ENCODE data around the gene SETD5. TPM values are rescaled to one million over a fixed set of nuclear protein-coding genes. Genes with fewer than 3 reads are reported as not detected.

Gene SETD5
- total RNA-seq, 2 donors from 2014 or later: 102 to 131 TPM

GRCh38 chr3:9386501-9387321 lies 10.7 kb upstream of the SETD5 start:
- peaks cover 51% of the 10 kb centered on the region for H3K36me3 ChIP-seq
- no peak overlapping the region for H3K4me3 ChIP-seq
- H3K9me3 ChIP-seq: no peaks in the 10 kb centered on the region
- H3K27ac ChIP-seq: no peak overlapping the region
- TF ChIP-seq, protein P1, sequence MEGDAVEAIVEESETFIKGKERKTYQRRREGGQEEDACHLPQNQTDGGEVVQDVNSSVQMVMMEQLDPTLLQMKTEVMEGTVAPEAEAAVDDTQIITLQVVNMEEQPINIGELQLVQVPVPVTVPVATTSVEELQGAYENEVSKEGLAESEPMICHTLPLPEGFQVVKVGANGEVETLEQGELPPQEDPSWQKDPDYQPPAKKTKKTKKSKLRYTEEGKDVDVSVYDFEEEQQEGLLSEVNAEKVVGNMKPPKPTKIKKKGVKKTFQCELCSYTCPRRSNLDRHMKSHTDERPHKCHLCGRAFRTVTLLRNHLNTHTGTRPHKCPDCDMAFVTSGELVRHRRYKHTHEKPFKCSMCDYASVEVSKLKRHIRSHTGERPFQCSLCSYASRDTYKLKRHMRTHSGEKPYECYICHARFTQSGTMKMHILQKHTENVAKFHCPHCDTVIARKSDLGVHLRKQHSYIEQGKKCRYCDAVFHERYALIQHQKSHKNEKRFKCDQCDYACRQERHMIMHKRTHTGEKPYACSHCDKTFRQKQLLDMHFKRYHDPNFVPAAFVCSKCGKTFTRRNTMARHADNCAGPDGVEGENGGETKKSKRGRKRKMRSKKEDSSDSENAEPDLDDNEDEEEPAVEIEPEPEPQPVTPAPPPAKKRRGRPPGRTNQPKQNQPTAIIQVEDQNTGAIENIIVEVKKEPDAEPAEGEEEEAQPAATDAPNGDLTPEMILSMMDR (IDR thresholded peaks at IDR 0.05): no peak
- no peaks in the 10 kb centered on the region for H3K27me3 ChIP-seq (replicated peaks; ENCODE audit: insufficient read depth)
- H3K4me1 ChIP-seq (ENCODE audit: control insufficient read depth in 1 of 2, low read depth in 2 of 2): no peaks in the 10 kb centered on the region
- ATAC-seq (ENCODE audit: insufficient number of reproducible peaks, low FRiP score, low read depth): no peak
- no peak for DNase-seq (ENCODE audit: low spot score)

DNA sequence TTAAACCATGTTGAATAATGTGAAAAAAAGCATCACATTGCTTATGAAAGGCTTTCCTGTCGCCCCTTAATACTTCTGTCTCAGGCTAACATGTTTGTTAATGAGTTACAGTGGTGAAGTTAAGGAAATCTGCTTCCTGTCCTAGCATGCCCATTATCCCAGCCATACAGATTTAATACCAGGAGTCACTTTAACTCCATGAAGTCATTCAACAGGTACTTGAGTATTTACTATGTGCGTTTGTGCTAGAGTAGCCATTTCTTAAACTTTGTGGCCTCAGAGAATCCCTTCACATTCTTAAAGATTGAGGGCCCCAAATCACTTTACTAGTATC lies 10.1 kb upstream of the SETD5 start:
- Histone ChIP-seq H3K9me3 (no peaks in the 10 kb centered on the region), H3K36me3 (peaks cover 51% of the 10 kb centered on the region), H3K4me3 (no peak overlapping the region), H3K27ac (no peak overlapping the region), H3K4me1 (ENCODE audit: control insufficient read depth in 1 of 2, low read depth in 2 of 2) (no peaks in the 10 kb centered on the region), H3K27me3 (replicated peaks; ENCODE audit: insufficient read depth) (no peaks in the 10 kb centered on the region)
- DNase-seq (ENCODE audit: low spot score) (no peak), ATAC-seq (ENCODE audit: insufficient number of reproducible peaks, low FRiP score, low read depth) (no peak)
- TF ChIP-seq, protein P1 (IDR thresholded peaks at IDR 0.05): no peak

DNA sequence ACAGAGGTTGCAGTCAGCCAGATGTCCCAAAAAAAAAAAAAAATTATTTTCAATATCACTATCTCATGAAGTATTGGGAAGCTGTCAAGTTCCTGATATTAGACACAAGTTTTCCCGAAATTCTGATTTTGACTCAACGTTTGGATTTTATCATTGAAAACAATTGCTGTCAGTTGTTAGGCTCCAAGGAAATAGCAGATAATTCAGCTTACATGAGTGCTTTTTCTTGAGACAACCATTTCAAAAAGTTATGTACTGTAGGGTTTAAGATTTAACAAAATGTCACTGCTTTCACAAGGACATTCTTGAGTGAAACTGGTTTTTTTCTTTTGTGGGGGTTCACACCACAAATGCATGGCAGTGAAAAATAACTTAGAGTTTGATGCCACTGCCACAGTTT lies 9.3 kb upstream of the SETD5 start:
- no peak for ATAC-seq (ENCODE audit: insufficient number of reproducible peaks, low FRiP score, low read depth)
- Histone ChIP-seq H3K27me3 (replicated peaks; ENCODE audit: insufficient read depth) (no peaks in the 10 kb centered on the region), H3K4me3 (no peak overlapping the region), H3K9me3 (no peaks in the 10 kb centered on the region), H3K36me3 (peaks cover 51% of the 10 kb centered on the region), H3K27ac (no peak overlapping the region), H3K4me1 (ENCODE audit: control insufficient read depth in 1 of 2, low read depth in 2 of 2) (peaks cover 2 to 7% of the 10 kb centered on the region in 2 donors)
- TF ChIP-seq, protein P1 (IDR thresholded peaks at IDR 0.05): no peak
- no peak for DNase-seq (ENCODE audit: low spot score)

DNA sequence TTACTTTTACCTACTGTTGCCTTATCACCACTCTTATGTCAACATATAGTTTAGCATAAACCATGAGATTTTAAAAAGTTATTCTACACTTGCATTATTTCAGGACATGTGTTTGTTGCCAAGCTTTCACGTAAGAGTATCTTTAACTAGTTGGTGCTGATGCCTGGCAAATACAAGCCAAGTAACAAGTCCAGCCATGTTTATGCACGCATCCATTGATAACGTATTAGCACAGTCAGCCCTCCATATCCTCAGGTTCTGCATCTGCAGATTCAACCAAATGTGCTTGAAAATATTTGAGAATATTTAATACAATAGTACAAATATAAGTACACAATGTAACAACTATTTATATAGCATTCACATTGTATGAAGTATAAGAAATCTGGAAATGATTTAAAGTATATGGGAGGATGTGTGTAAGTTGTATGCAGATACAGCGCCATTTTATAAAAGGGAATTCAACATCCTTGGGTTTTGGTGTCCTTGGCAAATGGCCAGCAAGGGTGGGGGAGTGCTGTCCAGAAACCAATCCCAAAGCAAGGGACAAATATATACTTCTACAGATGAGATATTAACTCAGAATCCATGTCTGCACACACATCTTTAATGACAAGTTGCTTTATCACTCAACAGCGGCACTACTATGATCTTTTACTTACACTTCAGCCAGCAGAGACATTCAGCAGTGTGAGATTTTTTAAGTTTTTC lies 8.7 kb upstream of the SETD5 start:
- Histone ChIP-seq H3K4me1 (ENCODE audit: control insufficient read depth in 1 of 2, low read depth in 2 of 2) (peaks cover 7% of the 10 kb centered on the region in 2 donors), H3K36me3 (peaks cover 54% of the 10 kb centered on the region), H3K27me3 (replicated peaks; ENCODE audit: insufficient read depth) (no peaks in the 10 kb centered on the region), H3K4me3 (no peak overlapping the region), H3K9me3 (no peaks in the 10 kb centered on the region), H3K27ac (no peak overlapping the region)
- TF ChIP-seq, protein P1 (IDR thresholded peaks at IDR 0.05): no peak
- DNase-seq (ENCODE audit: low spot score) (no peak), ATAC-seq (ENCODE audit: insufficient number of reproducible peaks, low FRiP score, low read depth) (no peak)

DNA sequence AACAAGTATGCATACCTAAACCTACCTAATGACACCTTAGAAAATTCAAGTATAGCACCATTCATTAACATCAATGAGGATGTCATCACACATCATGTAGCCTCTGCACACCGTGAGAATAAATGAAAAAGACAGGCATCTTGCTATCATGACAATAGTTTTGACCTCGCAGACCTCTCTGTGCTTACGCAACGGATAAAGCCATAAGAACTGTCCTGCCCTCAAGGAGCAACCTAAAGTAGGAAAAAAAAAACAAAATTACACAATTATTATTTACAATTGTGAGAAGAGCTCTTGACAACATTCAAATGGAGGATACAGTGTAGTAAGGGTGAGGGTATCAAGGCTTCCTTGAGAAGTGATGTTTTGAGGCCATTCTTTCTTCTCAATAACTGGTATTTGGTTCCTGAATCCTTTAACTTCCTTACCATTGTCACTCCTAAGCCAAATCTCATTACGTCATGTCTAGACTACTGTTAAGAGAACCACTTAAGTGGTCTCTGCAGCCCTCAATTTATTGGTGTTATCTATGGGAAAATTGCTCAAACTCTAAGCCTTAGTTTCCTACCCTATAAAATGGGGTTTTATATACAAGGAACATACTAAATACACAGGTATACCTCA lies 7.0 kb upstream of the SETD5 start:
- ATAC-seq (ENCODE audit: insufficient number of reproducible peaks, low FRiP score, low read depth) (no peak), DNase-seq (ENCODE audit: low spot score) (no peak)
- H3K36me3 ChIP-seq: peaks cover 42% of the 10 kb centered on the region
- TF ChIP-seq, protein P1 (IDR thresholded peaks at IDR 0.05): no peak
- H3K27ac ChIP-seq: no peak overlapping the region
- H3K27me3 ChIP-seq (replicated peaks; ENCODE audit: insufficient read depth): no peaks in the 10 kb centered on the region
- peaks cover 11 to 24% of the 10 kb centered on the region in 2 donors for H3K4me1 ChIP-seq (ENCODE audit: control insufficient read depth in 1 of 2, low read depth in 2 of 2)
- no peaks in the 10 kb centered on the region for H3K9me3 ChIP-seq
- no peak overlapping the region for H3K4me3 ChIP-seq

Data from thoracic aorta (tissue), 2 donors.